Endodermal cell (in vitro differentiated cells): ENCODE measurements around the gene ASPN. TPM values are rescaled to one million over a fixed set of nuclear protein-coding genes. Genes with fewer than 3 reads are reported as not detected.

Source experiments
- DNase-seq: peaks from one replicate; pipeline ENCODE4 v3.0.0-alpha.2; 2017
- H3K27ac ChIP-seq: 2 replicates; pipeline ENCODE4 v1.5.1; 2013; ENCODE audit warnings: mild to moderate bottlenecking, low read depth, low read length, moderate library complexity
- H3K27me3 ChIP-seq: 2 replicates; pipeline ENCODE4 v1.6.1; 2013; ENCODE audit warnings: mild to moderate bottlenecking, low read length, moderate library complexity; ENCODE audit not compliant: insufficient read depth, control insufficient read depth, poor library complexity, severe bottlenecking
- H3K36me3 ChIP-seq: 2 replicates; pipeline ENCODE4 v1.7.0; 2013; ENCODE audit warnings: mild to moderate bottlenecking, low read length, moderate library complexity; ENCODE audit not compliant: control insufficient read depth, insufficient read depth
- H3K4me1 ChIP-seq: one replicate; pipeline ENCODE4 v1.7.0; 2013; ENCODE audit warnings: low read length; ENCODE audit not compliant: control insufficient read depth, insufficient read depth
- H3K4me3 ChIP-seq: 2 replicates; pipeline ENCODE4 v1.5.1; 2013; ENCODE audit warnings: mild to moderate bottlenecking, low read length, moderate library complexity
- H3K9ac ChIP-seq: 2 replicates; pipeline ENCODE4 v1.6.1; 2013; ENCODE audit warnings: mild to moderate bottlenecking, low read length, moderate library complexity; ENCODE audit not compliant: poor library complexity, severe bottlenecking; ENCODE audit errors: extremely low read depth
- H3K9me3 ChIP-seq: 2 replicates; pipeline ENCODE4 v1.6.1; 2013; ENCODE audit warnings: mild to moderate bottlenecking, low read length, moderate library complexity; ENCODE audit not compliant: control insufficient read depth
- H3K27ac Mint-ChIP-seq: 2 replicates; pipeline ENCODE4 v1.8.0; 2020; ENCODE audit warnings: mixed read lengths
- H3K27me3 Mint-ChIP-seq: 2 replicates; pipeline ENCODE4 v1.8.0; 2021; ENCODE audit warnings: mild to moderate bottlenecking, mixed read lengths; ENCODE audit not compliant: insufficient read depth
- H3K36me3 Mint-ChIP-seq: 2 replicates; pipeline ENCODE4 v1.8.0; 2020; ENCODE audit warnings: low read depth, mixed read lengths
- H3K4me1 Mint-ChIP-seq: 2 replicates; pipeline ENCODE4 v1.8.0; 2020; ENCODE audit warnings: mixed read lengths
- H3K4me3 Mint-ChIP-seq: 2 replicates; pipeline ENCODE4 v1.8.0; 2020; ENCODE audit warnings: mild to moderate bottlenecking, moderate library complexity, mixed read lengths
- H3K9me3 Mint-ChIP-seq: 2 replicates; pipeline ENCODE4 v1.8.0; 2020; ENCODE audit warnings: mild to moderate bottlenecking, mixed read lengths
- CTCF ChIP-seq: fragments of 200-600 bp; sonication (generic); conservative IDR thresholded peaks from 2 replicates; pipeline ENCODE4 v1.5.0; 2021; ENCODE audit warnings: antibody characterized with exemption, mild to moderate bottlenecking
- WGBS, 2 experiments: methylation state at CpG; one replicate each; pipeline versions ENCODE4 v1.1.5 to v1.1.7; 2013; ENCODE audit warnings: missing lambda C conversion rate in 2 of 2, mixed read lengths in 1 of 2; ENCODE audit not compliant: insufficient coverage in 1 of 2, insufficient read length in 1 of 2; 5-methylcytosine and 5-hydroxymethylcytosine counted together
- total RNA-seq, 2 donors: library from RNA; stranded (reverse); fragmentation: NEBNext Ultra II Directional in 1 of 2; extraction: Animal tissue kit (Norgen Biotek cat#: 25700) in 1 of 2; gene quantifications; 2 replicates in 1 of 2; 3 replicates in 1 of 2; pipeline ENCODE4 v1.2.1, GENCODE V29; 2021

The ASPN gene
- total RNA-seq, 2 donors from 2014 or later, result not detected

- no peaks in the 10 kb centered on the region for H3K9me3 ChIP-seq
- peaks cover 2% of the 10 kb centered on the region for H3K36me3 Mint-ChIP-seq
- 98 to 100% methylated on average over 2 to 5 of the region's 5 CpGs for WGBS, 2 experiments
- no peak overlapping the region for H3K4me3 Mint-ChIP-seq
- H3K4me3 ChIP-seq, result no peak overlapping the region
- H3K27ac ChIP-seq, result no peak overlapping the region
- H3K4me1 ChIP-seq, result peaks cover 3% of the 10 kb centered on the region
- H3K9ac ChIP-seq, result no peak overlapping the region
- no peaks in the 10 kb centered on the region for H3K27me3 Mint-ChIP-seq
- H3K27ac Mint-ChIP-seq, result no peak overlapping the region
- no peaks in the 10 kb centered on the region for H3K36me3 ChIP-seq
- H3K4me1 Mint-ChIP-seq, result peaks cover 10% of the 10 kb centered on the region
- no peaks in the 10 kb centered on the region for H3K27me3 ChIP-seq
- no peak for DNase-seq
- TF ChIP-seq CTCF, result no peak
- H3K9me3 Mint-ChIP-seq, result peaks cover 4% of the 10 kb centered on the region
Observed at GRCh38 chr9:92525306-92525705, 43.0 kb upstream of the ASPN start.

GRCh38 chr9:92524881-92525280 is 42.6 kb upstream of the ASPN start:
- H3K36me3 Mint-ChIP-seq, result peaks cover 2% of the 10 kb centered on the region
- peaks cover 4% of the 10 kb centered on the region for H3K9me3 Mint-ChIP-seq
- Histone ChIP-seq H3K27me3 (no peaks in the 10 kb centered on the region), H3K9me3 (no peaks in the 10 kb centered on the region), H3K27ac (no peak overlapping the region), H3K36me3 (no peaks in the 10 kb centered on the region), H3K4me1 (peaks cover 3% of the 10 kb centered on the region), H3K4me3 (no peak overlapping the region), H3K9ac (no peak overlapping the region)
- no peak overlapping the region for H3K27ac Mint-ChIP-seq
- TF ChIP-seq CTCF, result no peak
- H3K27me3 Mint-ChIP-seq, result no peaks in the 10 kb centered on the region
- 90 to 100% methylated on average over 1 of the region's 1 CpG for WGBS, 2 experiments
- peaks cover 10% of the 10 kb centered on the region for H3K4me1 Mint-ChIP-seq
- no peak overlapping the region for H3K4me3 Mint-ChIP-seq
- DNase-seq, result no peak

GRCh38 chr9:92522983-92523970 is 41.0 kb upstream of the ASPN start:
- Mint-ChIP-seq H3K27me3 (no peaks in the 10 kb centered on the region), H3K4me1 (peaks cover 10% of the 10 kb centered on the region)
- WGBS, 2 experiments, result 94 to 98% methylated on average over 7 to 10 of the region's 10 CpGs

More at GRCh38 chr9:92522983-92523970, 41.0 kb upstream of the ASPN start:
- no peak overlapping the region for H3K9ac ChIP-seq
- Mint-ChIP-seq H3K4me3 (no peak overlapping the region), H3K27ac (no peak overlapping the region), H3K36me3 (peaks cover 2% of the 10 kb centered on the region), H3K9me3 (peaks cover 4% of the 10 kb centered on the region)
- no peak overlapping the region for H3K27ac ChIP-seq
- no peaks in the 10 kb centered on the region for H3K36me3 ChIP-seq
- no peak overlapping the region for H3K4me3 ChIP-seq
- no peaks in the 10 kb centered on the region for H3K27me3 ChIP-seq
- no peak for DNase-seq
- peaks cover 3% of the 10 kb centered on the region for H3K4me1 ChIP-seq
- H3K9me3 ChIP-seq, result no peaks in the 10 kb centered on the region
- no peak for TF ChIP-seq CTCF
